H1 (cell line): ENCODE measurements around the gene EHBP1.
"Not testable (repeated sequence)": the region's sequence is repeated elsewhere in the genome, so short reads cannot be mapped to it uniquely, and the experiment has no call there.

ENCODE experiments used
- EP300 ChIP-seq, 2 experiments: IDR thresholded peaks; 1 replicate in 1 of 2; 2 replicates in 1 of 2; pipeline ENCODE4 v1.6.1; 2011 to 2012; ENCODE audit warnings: low read depth in 2 of 2, low read length in 2 of 2, mild to moderate bottlenecking in 2 of 2, borderline replicate concordance in 1 of 2, inconsistent platforms in 1 of 2, moderate library complexity in 1 of 2
- FOSL1 ChIP-seq: IDR thresholded peaks from 2 replicates; pipeline ENCODE4 v1.6.1; 2011; ENCODE audit warnings: mild to moderate bottlenecking, low read depth, low read length, moderate library complexity; ENCODE audit not compliant: insufficient read depth
- GABPA ChIP-seq: IDR thresholded peaks from 2 replicates; pipeline ENCODE4 v1.6.1; 2011; ENCODE audit warnings: mild to moderate bottlenecking, low read length, moderate library complexity, borderline replicate concordance; ENCODE audit not compliant: insufficient read depth
- JUN ChIP-seq: IDR thresholded peaks from 2 replicates; pipeline ENCODE4 v1.6.1; 2011; ENCODE audit warnings: low read depth, mild to moderate bottlenecking, improper control_type of control experiment, low read length
- KDM5A ChIP-seq: fragments of 200-600 bp; IDR thresholded peaks from 2 replicates; pipeline ENCODE4 v1.7.1; 2012; ENCODE audit warnings: mild to moderate bottlenecking, low read length, inconsistent platforms, mixed read lengths
- POLR2AphosphoS5 ChIP-seq: IDR thresholded peaks from 2 replicates; pipeline ENCODE4 v1.6.1; 2011; ENCODE audit warnings: low read depth, low read length
- TF ChIP-seq, protein P1 (sequence below): IDR thresholded peaks from 2 replicates; pipeline ENCODE4 v1.6.1; 2011; ENCODE audit warnings: low read length, improper control_type of control experiment
- TF ChIP-seq, protein P2 (sequence below), 3 experiments: IDR thresholded peaks; 1 replicate in 2 of 3; 2 replicates in 1 of 3; pipeline versions ENCODE4 v1.5.1 to v1.6.1; 2011; ENCODE audit warnings: low read length in 3 of 3, mild to moderate bottlenecking in 3 of 3, inconsistent platforms in 2 of 3, low read depth in 1 of 3, moderate library complexity in 1 of 3; ENCODE audit not compliant: insufficient read depth in 1 of 3; ENCODE audit errors: control extremely low read depth in 1 of 3
- TF ChIP-seq, protein P3 (sequence below): IDR thresholded peaks from 2 replicates; pipeline ENCODE4 v1.6.1; 2011; ENCODE audit warnings: low read depth, mild to moderate bottlenecking, low read length; ENCODE audit not compliant: insufficient read depth

DNA sequence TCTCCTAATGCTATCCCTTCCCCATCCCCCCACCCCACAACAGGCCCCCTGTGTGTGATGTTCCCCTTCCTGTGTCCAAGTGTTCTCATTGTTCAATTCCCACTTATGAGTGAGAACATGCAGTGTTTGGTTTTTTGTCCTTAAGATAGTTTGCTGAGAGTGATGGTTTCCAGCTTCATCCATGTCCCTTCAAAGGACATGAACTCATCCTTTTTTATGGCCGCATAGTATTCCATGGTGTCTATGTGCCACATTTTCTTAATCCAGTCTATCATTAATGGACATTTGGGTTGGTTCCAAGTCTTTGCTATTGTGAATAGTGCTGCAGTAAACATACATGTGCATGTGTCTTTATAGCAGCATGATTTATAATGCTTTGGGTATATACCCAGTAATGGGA lies 43.6 kb downstream of the EHBP1 start:
- TF ChIP-seq, protein P1, sequence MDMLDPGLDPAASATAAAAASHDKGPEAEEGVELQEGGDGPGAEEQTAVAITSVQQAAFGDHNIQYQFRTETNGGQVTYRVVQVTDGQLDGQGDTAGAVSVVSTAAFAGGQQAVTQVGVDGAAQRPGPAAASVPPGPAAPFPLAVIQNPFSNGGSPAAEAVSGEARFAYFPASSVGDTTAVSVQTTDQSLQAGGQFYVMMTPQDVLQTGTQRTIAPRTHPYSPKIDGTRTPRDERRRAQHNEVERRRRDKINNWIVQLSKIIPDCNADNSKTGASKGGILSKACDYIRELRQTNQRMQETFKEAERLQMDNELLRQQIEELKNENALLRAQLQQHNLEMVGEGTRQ, result not testable (repeated sequence)
- TF ChIP-seq KDM5A; GABPA; POLR2AphosphoS5; FOSL1; JUN; EP300 (IDR thresholded peaks at IDR 0.05; ENCODE audit: borderline replicate concordance in 1 of 2, low read depth in 2 of 2, low read length in 2 of 2): not testable (repeated sequence)
- TF ChIP-seq, protein P2, sequence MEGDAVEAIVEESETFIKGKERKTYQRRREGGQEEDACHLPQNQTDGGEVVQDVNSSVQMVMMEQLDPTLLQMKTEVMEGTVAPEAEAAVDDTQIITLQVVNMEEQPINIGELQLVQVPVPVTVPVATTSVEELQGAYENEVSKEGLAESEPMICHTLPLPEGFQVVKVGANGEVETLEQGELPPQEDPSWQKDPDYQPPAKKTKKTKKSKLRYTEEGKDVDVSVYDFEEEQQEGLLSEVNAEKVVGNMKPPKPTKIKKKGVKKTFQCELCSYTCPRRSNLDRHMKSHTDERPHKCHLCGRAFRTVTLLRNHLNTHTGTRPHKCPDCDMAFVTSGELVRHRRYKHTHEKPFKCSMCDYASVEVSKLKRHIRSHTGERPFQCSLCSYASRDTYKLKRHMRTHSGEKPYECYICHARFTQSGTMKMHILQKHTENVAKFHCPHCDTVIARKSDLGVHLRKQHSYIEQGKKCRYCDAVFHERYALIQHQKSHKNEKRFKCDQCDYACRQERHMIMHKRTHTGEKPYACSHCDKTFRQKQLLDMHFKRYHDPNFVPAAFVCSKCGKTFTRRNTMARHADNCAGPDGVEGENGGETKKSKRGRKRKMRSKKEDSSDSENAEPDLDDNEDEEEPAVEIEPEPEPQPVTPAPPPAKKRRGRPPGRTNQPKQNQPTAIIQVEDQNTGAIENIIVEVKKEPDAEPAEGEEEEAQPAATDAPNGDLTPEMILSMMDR (IDR thresholded peaks at IDR 0.05; ENCODE audit: control extremely low read depth in 1 of 3, insufficient read depth in 1 of 3, low read depth in 1 of 3, low read length in 3 of 3), result not testable (repeated sequence)
- TF ChIP-seq, protein P3, sequence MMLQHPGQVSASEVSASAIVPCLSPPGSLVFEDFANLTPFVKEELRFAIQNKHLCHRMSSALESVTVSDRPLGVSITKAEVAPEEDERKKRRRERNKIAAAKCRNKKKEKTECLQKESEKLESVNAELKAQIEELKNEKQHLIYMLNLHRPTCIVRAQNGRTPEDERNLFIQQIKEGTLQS, result not testable (repeated sequence)
